GM12891 (cell line): ENCODE results near the gene MPPED2.

ENCODE experiments used
- DNase-seq: peaks from one replicate; pipeline ENCODE4 v3.0.0; 2011; ENCODE audit warnings: low spot score; ENCODE audit not compliant: insufficient read length
- FAIRE-seq: peaks from 2 replicates; lab custom pipeline; 2011; peaks lifted over from hg19 to GRCh38; lab: Jason Lieb, UNC
- PAX5 ChIP-seq: IDR thresholded peaks from 2 replicates; pipeline ENCODE4 v1.6.1; 2011; ENCODE audit warnings: low read length, moderate library complexity, mild to moderate bottlenecking; ENCODE audit not compliant: insufficient read depth, severe bottlenecking
- POLR2A ChIP-seq: IDR thresholded peaks from 2 replicates; pipeline ENCODE4 v1.6.1; 2011; ENCODE audit warnings: low read depth, low read length, control low read depth
- POLR2AphosphoS5 ChIP-seq: IDR thresholded peaks from 2 replicates; pipeline ENCODE4 v1.6.1; 2011; ENCODE audit warnings: low read depth, low read length, control low read depth
- POU2F2 ChIP-seq: IDR thresholded peaks from 2 replicates; pipeline ENCODE4 v1.6.1; 2011; ENCODE audit warnings: low read depth, mild to moderate bottlenecking, control low read depth, low read length, moderate library complexity
- SPI1 ChIP-seq: IDR thresholded peaks from 2 replicates; pipeline ENCODE4 v1.6.1; 2011; ENCODE audit warnings: low read depth, low read length, control low read depth
- TAF1 ChIP-seq: IDR thresholded peaks from 2 replicates; pipeline ENCODE4 v1.6.1; 2011; ENCODE audit warnings: low read depth, low read length, control low read depth

The MPPED2 gene

DNA sequence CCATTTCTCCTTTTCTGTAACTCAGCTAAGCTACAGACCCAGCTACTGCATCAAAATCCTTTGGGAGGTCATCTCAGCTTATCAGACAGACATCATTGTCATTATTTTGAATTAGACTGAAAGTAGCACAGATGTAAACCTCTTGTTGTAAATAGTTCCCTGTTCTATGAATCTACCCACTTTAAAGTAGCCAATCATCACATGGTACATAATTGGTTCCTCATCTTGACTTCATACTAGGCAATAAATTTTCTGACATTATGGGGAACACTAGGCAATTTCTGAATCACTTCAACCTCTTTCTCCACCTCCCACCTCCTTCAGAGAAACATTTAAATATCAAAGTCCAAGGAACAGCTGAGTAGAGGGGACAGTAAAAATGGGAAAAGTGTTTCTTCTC, 47.9 kb downstream of the MPPED2 start:
- FAIRE-seq = no peak
- no peak for DNase-seq
- no peak for TF ChIP-seq TAF1
- no peak for TF ChIP-seq PAX5
- TF ChIP-seq SPI1 = no peak
- TF ChIP-seq POU2F2 = no peak
- no peak for TF ChIP-seq POLR2A
- no peak for TF ChIP-seq POLR2AphosphoS5

DNA sequence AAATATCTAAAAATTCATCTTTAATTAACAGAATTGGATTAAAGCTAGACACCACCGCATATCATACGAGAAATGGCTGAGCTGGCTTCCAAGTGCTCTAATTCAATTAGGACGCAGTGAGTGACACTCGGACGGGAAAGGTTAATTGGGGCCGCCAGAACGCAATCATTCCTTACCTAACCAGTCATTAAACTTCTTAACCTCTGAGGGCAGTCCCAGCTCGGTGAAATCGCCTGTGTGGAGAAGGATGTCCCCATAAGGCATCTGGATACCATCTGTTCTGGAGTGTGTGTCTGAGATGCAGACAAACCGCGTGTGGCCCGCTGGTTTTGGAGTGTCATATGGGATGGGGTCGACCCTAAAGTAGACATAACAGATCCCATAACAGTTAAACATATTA, 50.3 kb downstream of the MPPED2 start:
- FAIRE-seq (no peak), DNase-seq (no peak)
- TF ChIP-seq POU2F2 (no peak), SPI1 (no peak), PAX5 (no peak), TAF1 (no peak), POLR2A (no peak), POLR2AphosphoS5 (no peak)

DNA sequence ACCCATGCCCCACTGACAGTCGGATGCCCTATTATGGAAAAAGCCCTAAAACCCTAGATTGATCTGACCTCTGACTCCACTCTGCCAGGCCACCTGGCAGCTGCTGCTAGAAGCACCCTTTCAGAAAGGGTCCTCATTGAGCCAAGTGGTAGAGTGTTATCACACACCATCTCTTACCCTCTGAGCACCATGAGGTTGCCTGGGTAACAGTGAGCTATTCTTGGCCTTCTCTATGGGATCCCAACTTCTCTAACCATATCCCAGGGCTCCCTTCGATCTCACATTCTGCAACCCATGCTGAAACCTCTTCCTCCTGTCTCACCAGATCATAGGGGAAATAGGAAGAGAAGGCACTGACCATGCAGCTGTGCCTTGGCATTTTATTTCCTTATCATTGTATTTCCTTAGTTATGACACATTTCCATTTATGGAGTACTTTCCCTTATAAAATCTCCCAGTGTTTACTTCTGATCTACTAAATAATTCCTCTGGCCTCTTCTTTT, 52.7 kb downstream of the MPPED2 start:
- TF ChIP-seq POLR2A = no peak
- no peak for TF ChIP-seq POU2F2
- no peak for TF ChIP-seq POLR2AphosphoS5
- TF ChIP-seq SPI1 = no peak
- no peak for TF ChIP-seq PAX5
- TF ChIP-seq TAF1 = no peak
- DNase-seq (no peak), FAIRE-seq (no peak)

DNA sequence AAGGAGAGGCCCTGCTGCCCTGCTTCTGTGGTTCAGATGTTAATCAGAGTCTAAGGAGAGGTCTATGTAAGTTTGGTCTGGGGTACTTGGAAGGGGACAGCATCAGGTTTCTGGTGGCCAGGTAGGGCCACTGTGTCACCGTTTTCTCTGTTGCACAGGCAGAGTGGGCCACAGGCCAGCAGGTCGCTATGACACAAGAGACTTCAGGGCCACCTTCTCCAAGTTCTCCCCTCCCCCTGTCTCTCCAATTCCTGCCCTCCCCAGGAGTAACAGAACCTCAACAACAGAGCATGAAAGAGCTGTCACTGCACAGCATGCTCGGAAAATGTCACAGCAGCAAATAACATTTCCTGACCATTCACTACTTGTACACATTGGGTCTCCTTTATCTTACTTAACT, 58.6 kb downstream of the MPPED2 start:
- FAIRE-seq = no peak
- no peak for DNase-seq
- no peak for TF ChIP-seq SPI1
- TF ChIP-seq TAF1 = no peak

DNA sequence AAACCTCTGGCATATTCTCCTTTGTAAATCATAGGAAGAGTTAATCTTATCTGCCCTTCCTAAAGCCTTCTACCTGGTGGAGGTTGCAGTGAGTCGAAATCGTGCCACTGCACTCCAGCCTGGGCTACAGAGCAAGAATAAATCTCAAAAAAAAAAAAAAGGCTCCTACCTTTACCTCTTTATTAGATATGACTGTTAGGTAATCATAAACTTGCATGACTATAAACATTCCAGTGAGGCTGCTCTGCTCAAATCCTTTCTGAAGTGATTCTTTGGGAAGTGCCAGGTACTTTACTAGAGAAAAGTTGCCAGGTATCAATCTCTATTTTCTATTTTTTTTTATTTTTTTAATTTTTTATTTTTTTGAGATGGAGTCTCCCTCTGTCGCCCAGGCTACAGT, 59.6 kb downstream of the MPPED2 start:
- TF ChIP-seq POU2F2 (no peak), SPI1 (no peak), POLR2A (no peak), PAX5 (no peak), POLR2AphosphoS5 (no peak), TAF1 (no peak)
- FAIRE-seq (no peak), DNase-seq (no peak)

DNA sequence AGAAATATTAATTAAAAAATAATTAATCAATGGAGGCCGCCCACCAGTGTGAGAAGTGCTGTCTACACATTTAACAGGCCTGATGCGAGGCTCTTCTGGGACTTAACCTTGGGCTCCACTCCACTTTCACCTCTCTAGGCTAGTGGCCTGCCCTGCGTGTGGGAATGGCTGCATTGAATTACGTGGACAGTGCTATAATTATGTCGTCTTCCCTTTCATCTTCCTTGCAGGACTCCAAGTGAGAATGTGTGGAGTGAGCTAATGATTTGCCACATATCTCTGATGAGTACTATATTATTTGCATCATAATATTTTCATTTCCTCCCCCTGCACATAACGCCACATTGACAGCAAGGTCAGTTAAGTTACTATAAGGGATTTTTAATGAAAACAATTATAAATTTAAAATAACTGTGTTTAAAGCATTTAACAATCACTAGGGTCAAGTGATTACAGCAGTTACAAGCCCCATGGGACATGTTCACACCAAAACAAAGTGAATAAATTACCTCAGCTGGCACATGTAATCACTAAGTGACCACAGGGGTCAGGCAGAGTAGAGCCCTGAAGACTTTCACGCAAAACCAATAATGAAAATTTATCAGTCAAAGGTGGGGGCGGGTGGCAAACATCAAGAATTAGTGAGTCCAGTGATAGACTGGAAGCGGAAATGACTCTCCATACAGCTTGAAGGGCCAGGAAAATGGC, 63.5 kb downstream of the MPPED2 start:
- TF ChIP-seq POLR2AphosphoS5 (no peak), POU2F2 (no peak), TAF1 (no peak), POLR2A (no peak), SPI1 (no peak), PAX5 (no peak)
- DNase-seq = no peak
- no peak for FAIRE-seq

DNA sequence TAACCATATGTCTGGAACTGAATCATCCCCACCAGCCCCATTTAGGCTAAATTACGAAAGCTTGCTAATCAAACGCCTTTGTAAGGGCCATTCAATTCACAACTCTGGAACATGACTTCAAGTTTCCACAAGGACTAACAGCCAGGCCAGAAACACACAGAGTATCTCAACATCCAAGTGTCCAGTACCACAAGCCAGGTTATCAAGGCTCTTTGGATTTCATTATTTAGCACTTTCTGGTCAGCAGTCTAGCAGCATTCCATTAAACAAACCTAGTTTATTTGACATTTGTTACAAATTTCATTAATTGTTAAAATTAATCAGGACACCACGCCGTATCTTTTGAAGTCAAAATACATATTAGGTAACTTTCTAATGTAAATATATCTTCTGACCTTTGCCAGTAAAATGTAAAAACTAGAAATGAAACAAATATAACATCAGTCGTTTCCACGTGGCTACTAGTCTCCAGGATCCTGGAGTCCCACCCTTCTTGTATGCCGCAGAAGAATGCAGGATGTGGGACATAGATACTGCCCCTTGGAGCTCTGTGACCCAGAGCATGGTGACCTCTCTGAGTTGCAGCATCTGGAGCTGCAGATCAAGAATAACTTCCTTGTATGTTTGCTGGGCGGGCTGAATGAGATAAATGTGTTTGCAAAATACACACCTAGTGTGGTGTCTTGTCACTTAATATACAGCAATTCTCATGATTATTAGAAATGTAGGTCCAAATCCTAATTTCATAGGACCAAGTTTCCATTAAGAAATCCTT, 64.7 kb downstream of the MPPED2 start:
- no peak for DNase-seq
- FAIRE-seq = no peak
- no peak for TF ChIP-seq POLR2A
- no peak for TF ChIP-seq TAF1
- TF ChIP-seq PAX5 = no peak
- no peak for TF ChIP-seq SPI1
- no peak for TF ChIP-seq POU2F2
- TF ChIP-seq POLR2AphosphoS5 = no peak

DNA sequence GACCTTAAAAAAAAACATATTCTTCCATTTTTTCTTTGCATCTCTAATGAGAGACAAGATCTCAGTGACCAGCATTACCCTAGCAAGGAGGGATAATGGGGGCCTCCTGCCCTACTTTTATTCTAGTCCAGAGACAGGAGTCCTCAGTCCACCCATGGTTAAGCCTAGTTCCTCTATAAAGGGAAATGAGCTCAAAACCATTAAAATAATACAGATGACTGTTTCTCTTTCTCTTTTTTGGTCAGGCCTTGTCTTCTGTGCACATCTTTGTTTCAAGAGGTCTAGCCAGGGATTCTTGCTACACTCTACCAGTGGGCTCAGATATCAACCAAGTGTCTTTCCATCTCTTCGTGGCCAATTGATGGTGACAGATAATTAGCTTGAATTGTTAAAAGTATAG, 73.1 kb downstream of the MPPED2 start:
- FAIRE-seq (no peak), DNase-seq (no peak)
- TF ChIP-seq POLR2AphosphoS5 = no peak
- TF ChIP-seq POLR2A = no peak
- TF ChIP-seq PAX5 = no peak
- TF ChIP-seq TAF1 = no peak
- TF ChIP-seq POU2F2 = no peak
- no peak for TF ChIP-seq SPI1

DNA sequence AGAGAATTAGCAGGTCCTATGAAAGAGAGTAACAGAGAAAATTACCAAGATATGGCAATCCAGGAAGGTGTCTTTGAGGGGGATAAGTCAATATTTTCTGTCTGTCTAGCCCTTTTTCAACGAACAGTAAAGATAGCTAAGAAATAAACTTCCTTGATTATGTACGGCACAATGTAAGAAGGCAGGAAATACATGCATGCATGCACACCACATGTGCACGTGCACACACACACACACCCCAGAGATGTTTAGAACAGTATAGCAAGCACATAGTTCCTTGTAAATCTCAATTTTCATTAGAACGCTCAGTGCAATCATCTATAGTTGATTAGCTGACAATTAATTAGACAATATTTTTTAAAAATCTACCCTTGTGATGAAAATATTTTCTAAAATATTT, 74.7 kb downstream of the MPPED2 start:
- TF ChIP-seq POLR2AphosphoS5 (no peak), POLR2A (no peak), PAX5 (no peak), POU2F2 (no peak), SPI1 (no peak), TAF1 (no peak)
- DNase-seq = no peak
- no peak for FAIRE-seq

DNA sequence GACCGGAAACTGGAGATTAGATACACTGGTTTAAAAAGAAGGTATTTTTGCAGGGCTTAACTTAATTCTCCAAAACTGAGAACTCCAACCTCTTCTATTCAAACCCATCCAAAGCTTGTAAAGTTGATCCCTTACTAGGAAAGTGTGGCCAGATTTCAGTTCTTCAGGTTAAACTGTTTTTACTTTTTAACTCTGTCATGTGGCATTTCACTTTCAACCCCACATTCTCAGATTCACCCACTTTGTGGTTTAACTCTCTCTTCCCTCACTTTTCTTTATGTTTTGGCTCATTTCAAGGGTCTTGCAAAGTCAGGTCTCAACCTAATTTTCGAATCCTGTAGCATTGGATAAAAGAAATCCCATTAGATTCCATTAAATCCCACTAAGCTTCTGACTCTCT, 75.4 kb downstream of the MPPED2 start:
- DNase-seq (no peak), FAIRE-seq (no peak)
- TF ChIP-seq POU2F2 (no peak), SPI1 (no peak), TAF1 (no peak), POLR2A (no peak), POLR2AphosphoS5 (no peak), PAX5 (no peak)
